H1 (cell line): ENCODE results near the gene SPINK14. TPM values are rescaled to one million over a fixed set of nuclear protein-coding genes. Genes with fewer than 3 reads are reported as not detected.

Source experiments
- CTCF ChIA-PET: fragments of 300-600 bp; sonication (Branson Sonifier 250); formaldehyde crosslinking; loops from one replicate; lab custom pipeline; 2021; ENCODE audit not compliant: partially characterized antibody; lab: Charles Lee
- POLR2A ChIA-PET: fragments of 300-600 bp; sonication (Branson Sonifier 250); formaldehyde crosslinking; loops from one replicate; lab custom pipeline; 2021; ENCODE audit warnings: inconsistent platforms; ENCODE audit not compliant: partially characterized antibody; lab: Charles Lee
- DNase-seq, 2 experiments: peaks; one replicate each; pipeline versions ENCODE4 v3.0.0 to v3.0.0-alpha.2; 2010 to 2022; ENCODE audit warnings: low spot score in 2 of 2, low read depth in 1 of 2, mixed read lengths in 1 of 2
- FAIRE-seq: peaks from 2 replicates; lab custom pipeline; 2011; peaks lifted over from hg19 to GRCh38; lab: Jason Lieb, UNC
- H2AFZ ChIP-seq: 2 replicates; pipeline ENCODE4 v1.8.1; 2012; ENCODE audit warnings: low read length, inconsistent platforms
- H2AK5ac ChIP-seq: 2 replicates; pipeline ENCODE4 v1.6.1; 2013; ENCODE audit warnings: low read depth, low read length
- H2BK120ac ChIP-seq: replicated peaks from 2 replicates; pipeline ENCODE3; 2013; ENCODE audit warnings: low read depth, low read length, inconsistent platforms
- H2BK12ac ChIP-seq: 2 replicates; pipeline ENCODE4 v1.6.1; 2013; ENCODE audit warnings: low read depth, low read length
- H2BK15ac ChIP-seq: 2 replicates; pipeline ENCODE4 v1.6.1; 2013; ENCODE audit warnings: low read length
- H2BK20ac ChIP-seq: 2 replicates; pipeline ENCODE4 v1.6.1; 2013; ENCODE audit warnings: low read length
- H2BK5ac ChIP-seq: 2 replicates; pipeline ENCODE4 v1.6.1; 2013; ENCODE audit warnings: low read depth, low read length
- H3K14ac ChIP-seq: 2 replicates; pipeline ENCODE4 v1.6.1; 2013; ENCODE audit warnings: inconsistent platforms; ENCODE audit not compliant: insufficient read length
- H3K18ac ChIP-seq: 2 replicates; pipeline ENCODE4 v1.6.1; 2013; ENCODE audit warnings: low read length; ENCODE audit errors: extremely low read depth
- H3K23ac ChIP-seq: 2 replicates; pipeline ENCODE4 v1.6.1; 2013; ENCODE audit warnings: inconsistent platforms; ENCODE audit not compliant: insufficient read length
- H3K23me2 ChIP-seq: 2 replicates; pipeline ENCODE4 v1.6.1; 2013; ENCODE audit warnings: low read depth, low read length
- H3K27ac ChIP-seq: 2 replicates; pipeline ENCODE4 v1.6.1; 2011; ENCODE audit warnings: low read depth, low read length, inconsistent platforms
- H3K27me3 ChIP-seq, 4 experiments: replicated peaks in 1 of 4; 1 replicate in 1 of 4; 2 replicates in 3 of 4; pipeline versions ENCODE4 v1.6.1 to v1.8.1; 2011 to 2013; ENCODE audit warnings: low read length in 3 of 4, mild to moderate bottlenecking in 3 of 4, inconsistent platforms in 2 of 4, mixed read lengths in 2 of 4, moderate library complexity in 1 of 4; ENCODE audit not compliant: control insufficient read depth in 3 of 4, insufficient read depth in 3 of 4; ENCODE audit errors: extremely low read depth in 1 of 4
- H3K36me3 ChIP-seq, 4 experiments: 2 replicates each; pipeline versions ENCODE4 v1.6.1 to v1.8.1; 2011 to 2013; ENCODE audit warnings: mild to moderate bottlenecking in 4 of 4, low read length in 3 of 4, moderate library complexity in 2 of 4, control low read depth in 1 of 4, inconsistent platforms in 1 of 4; ENCODE audit not compliant: insufficient read depth in 4 of 4, control insufficient read depth in 2 of 4
- H3K4ac ChIP-seq: replicated peaks from 2 replicates; pipeline ENCODE3; 2013; ENCODE audit warnings: low read length, low read depth, mixed read lengths, inconsistent platforms; ENCODE audit not compliant: insufficient read length
- H3K4me1 ChIP-seq, 4 experiments: replicated peaks in 1 of 4; 1 replicate in 1 of 4; 2 replicates in 3 of 4; pipeline versions ENCODE4 v1.6.1 to v1.8.1; 2011 to 2013; ENCODE audit warnings: low read length in 3 of 4, inconsistent platforms in 2 of 4, mixed read lengths in 1 of 4; ENCODE audit not compliant: insufficient read depth in 4 of 4, control insufficient read depth in 3 of 4
- H3K4me2 ChIP-seq, 2 experiments: 2 replicates each; pipeline versions ENCODE4 v1.6.1 to v1.8.1; 2011 to 2013; ENCODE audit warnings: low read depth in 2 of 2, low read length in 2 of 2, control low read depth in 1 of 2, inconsistent platforms in 1 of 2, mild to moderate bottlenecking in 1 of 2; ENCODE audit not compliant: insufficient read depth in 1 of 2
- H3K4me3 ChIP-seq, 4 experiments: fragments of 200-600, 300-600 bp in 1 of 4; sonication (generic), shearing (Covaris generic), sonication (Bioruptor Twin) in 1 of 4; 2 replicates each; pipeline versions ENCODE4 v1.5.1 to v1.8.1; 2011 to 2016; ENCODE audit warnings: low read length in 4 of 4, low read depth in 3 of 4, control low read depth in 2 of 4, inconsistent platforms in 2 of 4, mild to moderate bottlenecking in 2 of 4, mixed read lengths in 1 of 4, moderate library complexity in 1 of 4; ENCODE audit not compliant: insufficient read depth in 2 of 4; ENCODE audit errors: extremely low read depth in 1 of 4
- H3K56ac ChIP-seq: replicated peaks from 2 replicates; pipeline ENCODE3; 2013; ENCODE audit warnings: low read depth, mild to moderate bottlenecking, mixed read lengths, low read length, inconsistent platforms; ENCODE audit not compliant: insufficient read length
- H3K79me1 ChIP-seq: 2 replicates; pipeline ENCODE4 v1.6.1; 2013; ENCODE audit warnings: low read depth, low read length, control low read depth
- H3K79me2 ChIP-seq, 2 experiments: 2 replicates each; pipeline versions ENCODE4 v1.6.1 to v1.8.1; 2012 to 2013; ENCODE audit warnings: low read length in 2 of 2, mild to moderate bottlenecking in 2 of 2, inconsistent platforms in 1 of 2; ENCODE audit not compliant: insufficient read depth in 2 of 2, control insufficient read depth in 1 of 2
- H3K9ac ChIP-seq, 4 experiments: replicated peaks in 1 of 4; 1 replicate in 1 of 4; 2 replicates in 3 of 4; pipeline versions ENCODE4 v1.6.1 to v1.8.1; 2011 to 2013; ENCODE audit warnings: low read depth in 3 of 4, low read length in 3 of 4, control low read depth in 2 of 4, mild to moderate bottlenecking in 2 of 4, moderate library complexity in 2 of 4, inconsistent platforms in 1 of 4; ENCODE audit errors: extremely low read depth in 1 of 4
- H3K9me3 ChIP-seq, 2 experiments: 2 replicates each; pipeline versions ENCODE4 v1.6.1 to v1.8.1; 2012 to 2013; ENCODE audit warnings: mild to moderate bottlenecking in 2 of 2, moderate library complexity in 2 of 2, control low read depth in 1 of 2, inconsistent platforms in 1 of 2, low read depth in 1 of 2, low read length in 1 of 2, mixed read lengths in 1 of 2; ENCODE audit not compliant: insufficient read depth in 2 of 2
- H4K20me1 ChIP-seq, 2 experiments: replicated peaks in 1 of 2; 2 replicates each; pipeline versions ENCODE3 to v1.8.1; 2011 to 2013; ENCODE audit warnings: inconsistent platforms in 2 of 2, low read length in 2 of 2, mild to moderate bottlenecking in 1 of 2; ENCODE audit not compliant: insufficient read depth in 2 of 2, control insufficient read depth in 1 of 2
- H4K5ac ChIP-seq: 2 replicates; pipeline ENCODE4 v1.6.1; 2013; ENCODE audit warnings: low read length, low read depth, mixed read lengths, inconsistent platforms; ENCODE audit not compliant: insufficient read length
- H4K8ac ChIP-seq: 2 replicates; pipeline ENCODE4 v1.8.0; 2013; ENCODE audit warnings: mild to moderate bottlenecking, moderate library complexity, low read length, inconsistent platforms; ENCODE audit not compliant: insufficient read depth; ENCODE audit errors: extremely low read depth
- H4K91ac ChIP-seq: replicated peaks from 2 replicates; pipeline ENCODE3; 2013; ENCODE audit warnings: low read length, mixed read lengths, inconsistent platforms; ENCODE audit not compliant: insufficient read length
- CEBPB ChIP-seq: IDR thresholded peaks from 2 replicates; pipeline ENCODE4 v1.6.1; 2012; ENCODE audit warnings: low read depth, low read length
- CHD1 ChIP-seq: IDR thresholded peaks from 2 replicates; pipeline ENCODE4 v1.6.1; 2012; ENCODE audit warnings: low read depth, low read length, improper control_type of control experiment
- CTBP2 ChIP-seq: IDR thresholded peaks from 2 replicates; pipeline ENCODE4 v1.7.0; 2011; ENCODE audit warnings: borderline replicate concordance, mild to moderate bottlenecking, moderate library complexity, mixed read lengths, low read length; ENCODE audit not compliant: insufficient read depth, insufficient read length
- CTCF ChIP-seq, 3 experiments: IDR thresholded peaks; 1 replicate in 2 of 3; 2 replicates in 1 of 3; pipeline versions ENCODE4 v1.5.1 to v1.6.1; 2011; ENCODE audit warnings: low read length in 3 of 3, mild to moderate bottlenecking in 3 of 3, inconsistent platforms in 2 of 3, low read depth in 1 of 3, moderate library complexity in 1 of 3; ENCODE audit not compliant: insufficient read depth in 1 of 3; ENCODE audit errors: control extremely low read depth in 1 of 3
- EZH2 ChIP-seq: fragments of 200-600 bp; sonication (generic); IDR thresholded peaks from 2 replicates; pipeline ENCODE4 v1.7.1; 2012; ENCODE audit warnings: low read depth, mild to moderate bottlenecking, moderate library complexity, low read length, inconsistent platforms; ENCODE audit not compliant: severe bottlenecking
- GTF2F1 ChIP-seq: IDR thresholded peaks from 2 replicates; pipeline ENCODE4 v1.6.1; 2012; ENCODE audit warnings: low read depth, low read length, improper control_type of control experiment, borderline replicate concordance
- NANOG ChIP-seq: IDR thresholded peaks from 2 replicates; pipeline ENCODE4 v1.6.1; 2011; ENCODE audit warnings: low read length, low read depth, mild to moderate bottlenecking, inconsistent platforms; ENCODE audit not compliant: insufficient read depth, poor library complexity, severe bottlenecking
- NRF1 ChIP-seq: IDR thresholded peaks from 2 replicates; pipeline ENCODE4 v1.6.1; 2011; ENCODE audit warnings: mild to moderate bottlenecking, low read depth, low read length, improper control_type of control experiment
- RAD21 ChIP-seq, 2 experiments: IDR thresholded peaks in 1 of 2; conservative IDR thresholded peaks in 1 of 2; 2 replicates each; pipeline ENCODE4 v1.6.1; 2011; ENCODE audit warnings: low read depth in 2 of 2, low read length in 2 of 2, improper control_type of control experiment in 1 of 2, inconsistent platforms in 1 of 2, mild to moderate bottlenecking in 1 of 2, moderate library complexity in 1 of 2
- SIRT6 ChIP-seq: IDR thresholded peaks from one replicate; pipeline ENCODE4 v1.7.1; 2012; ENCODE audit warnings: low read length, inconsistent platforms
- SP4 ChIP-seq: IDR thresholded peaks from 2 replicates; pipeline ENCODE4 v1.6.1; 2012; ENCODE audit warnings: low read length, inconsistent platforms
- TEAD4 ChIP-seq: IDR thresholded peaks from 2 replicates; pipeline ENCODE4 v1.6.1; 2012; ENCODE audit warnings: low read depth, low read length, inconsistent platforms, mixed read lengths
- WGBS, 2 experiments: shearing (Covaris generic) in 1 of 2; methylation state at CpG; one replicate each; pipeline versions ENCODE4 v1.1.6 to v1.1.7; 2013 to 2015; ENCODE audit warnings: low lambda C conversion rate in 2 of 2, mixed read lengths in 2 of 2, inconsistent platforms in 1 of 2, low coverage in 1 of 2, missing lambda C conversion rate in 1 of 2; ENCODE audit not compliant: insufficient replicate concordance in 2 of 2, insufficient coverage in 1 of 2, insufficient read length in 1 of 2; ENCODE audit errors: extremely low coverage in 1 of 2, missing lambda C conversion rate in 1 of 2; 5-methylcytosine and 5-hydroxymethylcytosine counted together
- polyA plus RNA-seq, 7 experiments: library from polyadenylated mRNA; depleted of rRNA in 3 of 7; stranded (reverse) in 5 of 7; unstranded in 2 of 7; fragments of >200 nt in 5 of 7; fragments of 200-250 nt in 2 of 7; gene quantifications; 1 replicate in 5 of 7; 2 replicates in 1 of 7; 4 replicates in 1 of 7; pipeline versions ENCODE4 v1.2.1 to v1.2.3, GENCODE V29; 2011 to 2013; ENCODE audit warnings: missing spikeins in 2 of 7, mixed read lengths in 2 of 7
- total RNA-seq: library from RNA; stranded (reverse); fragmentation: NEBNext Ultra II Directional; extraction: Animal tissue kit (Norgen Biotek cat#: 25700); gene quantifications from 2 replicates; pipeline ENCODE4 v1.2.1, GENCODE V29; 2021

The SPINK14 gene
- total and polyA plus RNA-seq, 2 of the 8 experiments (the other 6 are each of a cell fraction or from before 2014, with no cell fraction given): not detected

DNA sequence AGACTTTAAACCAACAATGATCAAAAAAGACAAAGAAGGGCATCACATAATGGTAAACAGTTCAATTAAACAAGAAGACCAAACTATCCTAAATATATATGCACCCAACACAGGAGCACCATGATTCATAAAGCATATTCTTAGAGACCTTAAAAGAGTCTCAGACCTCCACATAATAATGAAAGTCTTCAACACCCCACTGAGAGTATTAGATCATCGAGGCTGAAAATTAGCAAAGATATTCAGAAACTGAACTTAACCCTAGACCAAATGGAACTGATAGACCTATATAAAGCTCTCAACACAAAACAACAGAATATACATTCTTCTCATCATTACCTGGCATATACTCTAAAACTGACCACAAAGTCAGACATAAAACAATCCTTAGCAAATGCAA is 11.7 kb upstream of the SPINK14 start:
- H3K27ac ChIP-seq: no peak overlapping the region
- H3K4me1 ChIP-seq: no peaks in the 10 kb centered on the region
- WGBS, 2 experiments: 88% methylated on average over 1 of the region's 1 CpG; no CpG with 5 or more reads in 1 of the 2 experiments
- H3K18ac ChIP-seq: no peak overlapping the region
- no peaks in the 10 kb centered on the region for H3K9me3 ChIP-seq
- H4K91ac ChIP-seq: no peak overlapping the region
- no peaks in the 10 kb centered on the region for H4K20me1 ChIP-seq
- H2AK5ac ChIP-seq: no peak overlapping the region
- H3K4me2 ChIP-seq: no peak overlapping the region
- no peak overlapping the region for H3K4me3 ChIP-seq
- H3K27me3 ChIP-seq: peaks cover 0 to under 1% (median 0%) of the 10 kb centered on the region in 4 experiments; a peak in 1 of 7 replicates
- no peak overlapping the region for H3K9ac ChIP-seq
- H2AFZ ChIP-seq: no peak overlapping the region
- H3K79me1 ChIP-seq: no peaks in the 10 kb centered on the region
- no peak overlapping the region for H3K14ac ChIP-seq
- H3K23ac ChIP-seq: no peak overlapping the region
- no peaks in the 10 kb centered on the region for H3K79me2 ChIP-seq
- H2BK15ac ChIP-seq: no peak overlapping the region
- H2BK120ac ChIP-seq: no peak overlapping the region
- H4K8ac ChIP-seq: no peak overlapping the region
- CTCF ChIA-PET: interaction anchor here (1.4 kb wide), 1 partner anchor 575 kb away, joined by 3 read pairs; no protein-coding TSS in a partner anchor
- no peak overlapping the region for H2BK20ac ChIP-seq
- DNase-seq: no peak
- POLR2A ChIA-PET: no interaction called here
- no peaks in the 10 kb centered on the region for H3K36me3 ChIP-seq
- H4K5ac ChIP-seq: no peak overlapping the region
- no peak overlapping the region for H2BK5ac ChIP-seq
- H3K23me2 ChIP-seq: no peaks in the 10 kb centered on the region; the same call in 1 of the 2 replicates
- H3K56ac ChIP-seq: no peak overlapping the region
- FAIRE-seq: no peak
- H3K4ac ChIP-seq: no peak overlapping the region
- no peak overlapping the region for H2BK12ac ChIP-seq
- TF ChIP-seq CEBPB: no peak
- TF ChIP-seq CHD1: no peak
- no peak for TF ChIP-seq CTCF (IDR thresholded peaks at IDR 0.05; ENCODE audit: control extremely low read depth in 1 of 3, insufficient read depth in 1 of 3, low read depth in 1 of 3, low read length in 3 of 3)
- no peak for TF ChIP-seq SIRT6
- no peak for TF ChIP-seq CTBP2
- TF ChIP-seq NANOG: no peak
- no peak for TF ChIP-seq RAD21 (IDR thresholded peaks at IDR 0.05 in 1 of 2, conservative IDR thresholded peaks at IDR 0.05 in 1 of 2; ENCODE audit: low read depth in 2 of 2, low read length in 2 of 2)
- no peak for TF ChIP-seq NRF1
- TF ChIP-seq SP4: no peak
- no peak for TF ChIP-seq TEAD4
- no peak for TF ChIP-seq EZH2
- TF ChIP-seq GTF2F1: no peak
